ENCODE measurements around the gene CA12. TPM values are rescaled to one million over a fixed set of nuclear protein-coding genes. Genes with fewer than 3 reads are reported as not detected.

CA12 gene
- total and polyA plus RNA-seq, 9 donors = 0.16 to 10.5 (median 3.5) TPM; not detected in 1

- Histone ChIP-seq H3K27ac (no peak overlapping the region), H3K9me3 (no peaks in the 10 kb centered on the region), H3K4me3 (no peak overlapping the region), H3K36me3 (no peaks in the 10 kb centered on the region), H3K4me1 (ENCODE audit: insufficient read depth) (no peaks in the 10 kb centered on the region), H3K27me3 (no peaks in the 10 kb centered on the region)
- no peak for DNase-seq
- intact Hi-C loops (cut with DNase I) = no loop called here
- TF ChIP-seq EP300 (IDR thresholded peaks at IDR 0.05) (no peak), POLR2A (IDR thresholded peaks at IDR 0.05) (no peak), CTCF (IDR thresholded peaks at IDR 0.05) (no peak)
- 95 to 97% (median 97%) methylated on average over 7 of the region's 7 CpGs for WGBS, 3 donors
Observed at GRCh38 chr15:63368503-63368902, 13.1 kb downstream of the CA12 start.

GRCh38 chr15:63367900-63368299 lies 13.7 kb downstream of the CA12 start:
- 94 to 97% (median 95%) methylated on average over 6 of the region's 6 CpGs for WGBS, 3 donors
- intact Hi-C loops (cut with DNase I) = no loop called here
- no peak for TF ChIP-seq POLR2A (IDR thresholded peaks at IDR 0.05)
- TF ChIP-seq EP300 (IDR thresholded peaks at IDR 0.05) = no peak
- TF ChIP-seq CTCF (IDR thresholded peaks at IDR 0.05) = no peak
- Histone ChIP-seq H3K36me3 (no peaks in the 10 kb centered on the region), H3K4me3 (no peak overlapping the region), H3K4me1 (ENCODE audit: insufficient read depth) (no peaks in the 10 kb centered on the region), H3K27me3 (no peaks in the 10 kb centered on the region), H3K27ac (no peak overlapping the region), H3K9me3 (no peaks in the 10 kb centered on the region)
- DNase-seq = no peak

- no peak overlapping the region for H3K4me3 ChIP-seq
- no peaks in the 10 kb centered on the region for H3K27me3 ChIP-seq
- no peaks in the 10 kb centered on the region for H3K36me3 ChIP-seq
- WGBS, 3 donors = 91 to 97% (median 94%) methylated on average over 2 of the region's 2 CpGs
- H3K4me1 ChIP-seq (ENCODE audit: insufficient read depth) = no peaks in the 10 kb centered on the region
- no peaks in the 10 kb centered on the region for H3K9me3 ChIP-seq
- no peak for DNase-seq
- H3K27ac ChIP-seq = no peak overlapping the region
- no peak for TF ChIP-seq POLR2A (IDR thresholded peaks at IDR 0.05)
- TF ChIP-seq EP300 (IDR thresholded peaks at IDR 0.05) = no peak
- no peak for TF ChIP-seq CTCF (IDR thresholded peaks at IDR 0.05)
- intact Hi-C loops (cut with DNase I) = no loop called here
Observed at GRCh38 chr15:63367390-63367789, 14.3 kb downstream of the CA12 start.

- Histone ChIP-seq H3K27ac (no peak overlapping the region), H3K4me1 (ENCODE audit: insufficient read depth) (no peaks in the 10 kb centered on the region)
- intact Hi-C loops (cut with DNase I) = no loop called here
Observed at GRCh38 chr15:63366451-63366850, 15.2 kb downstream of the CA12 start.

More at GRCh38 chr15:63366451-63366850, 15.2 kb downstream of the CA12 start:
- no peak for TF ChIP-seq EP300 (IDR thresholded peaks at IDR 0.05)
- TF ChIP-seq CTCF (IDR thresholded peaks at IDR 0.05) = no peak
- TF ChIP-seq POLR2A (IDR thresholded peaks at IDR 0.05) = no peak
- Histone ChIP-seq H3K27me3 (no peaks in the 10 kb centered on the region), H3K4me3 (no peak overlapping the region), H3K36me3 (no peaks in the 10 kb centered on the region), H3K9me3 (no peaks in the 10 kb centered on the region)
- no peak for DNase-seq
- 68 to 77% (median 70%) methylated on average over 2 of the region's 2 CpGs for WGBS, 3 donors

Measured in ovary (tissue), 9 donors.